Measurements from ENCODE around the gene MACF1.

MACF1 gene

GRCh38 chr1:39398278-39399021 is 194.0 kb downstream of the MACF1 start:
- DNase-seq = no peak

DNA sequence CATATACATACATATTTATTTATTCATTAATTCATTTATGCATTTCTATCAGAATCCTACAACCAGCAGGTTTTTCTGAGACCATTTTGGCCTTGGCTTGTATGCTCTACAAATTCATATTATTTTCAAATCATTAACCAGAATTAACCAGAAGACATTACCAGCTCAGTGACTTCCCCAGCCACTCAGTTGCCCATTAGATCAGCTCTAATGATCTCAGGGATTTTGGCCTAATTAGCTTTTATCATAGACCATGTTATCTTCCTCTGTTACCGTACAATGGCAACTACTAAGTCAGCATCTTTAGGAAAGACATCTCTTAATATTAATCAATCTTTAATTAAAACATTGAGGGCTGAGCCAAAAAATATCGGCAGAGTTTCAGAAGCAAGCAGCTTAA is 196.6 kb downstream of the MACF1 start:
- DNase-seq = no peak

GRCh38 chr1:39404876-39405275 is 200.4 kb downstream of the MACF1 start:
- DNase-seq = no peak

DNA sequence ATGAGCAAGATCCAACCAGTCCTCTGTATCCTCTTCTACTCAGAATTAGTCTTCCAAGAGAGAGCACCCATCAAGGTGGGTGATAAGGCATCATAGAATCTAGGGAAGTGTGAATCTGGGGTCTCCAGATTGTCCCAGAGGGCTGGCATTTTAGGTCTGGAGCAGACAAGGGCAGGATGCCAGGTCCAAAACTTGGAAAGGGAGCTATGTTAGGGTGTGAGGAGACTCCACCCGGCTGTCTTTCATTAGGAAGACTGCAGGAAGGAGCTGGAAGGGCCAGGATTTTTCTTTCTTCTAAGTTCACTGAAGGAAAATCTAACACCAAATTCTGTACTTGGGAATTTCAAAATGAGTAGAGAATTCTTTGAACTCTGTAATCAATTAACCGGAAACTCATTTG is 200.9 kb downstream of the MACF1 start:
- DNase-seq = no peak

- no peak for DNase-seq
Observed at GRCh38 chr1:39406533-39407450, 202.3 kb downstream of the MACF1 start.

- DNase-seq = no peak
Observed at GRCh38 chr1:39407510-39407895, 203.0 kb downstream of the MACF1 start.

GRCh38 chr1:39407896-39408640 is 203.6 kb downstream of the MACF1 start:
- no peak for DNase-seq

DNA sequence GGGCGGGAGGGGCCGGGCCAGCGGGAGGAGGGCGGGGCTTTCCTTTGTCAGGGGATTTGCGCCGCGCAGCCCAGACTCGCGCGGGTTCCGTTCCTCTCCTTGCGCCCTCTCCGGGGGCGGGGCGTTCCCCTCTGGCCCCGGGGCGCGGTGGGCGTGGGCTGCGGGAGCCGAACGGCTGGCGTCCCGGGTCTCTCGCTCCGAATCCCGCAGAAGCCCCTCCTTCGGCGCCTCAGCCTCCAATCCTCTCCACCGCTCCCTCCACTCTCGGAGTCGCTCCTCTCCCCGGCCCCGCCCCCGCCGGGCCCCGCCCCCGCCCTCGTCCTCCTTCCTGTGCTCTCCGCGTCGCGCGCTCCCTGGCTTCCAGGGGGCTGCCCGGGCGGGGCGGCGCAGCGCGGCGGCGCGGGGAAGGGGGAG is 204.2 kb downstream of the MACF1 start:
- DNase-seq = peak; percentile 96

DNA sequence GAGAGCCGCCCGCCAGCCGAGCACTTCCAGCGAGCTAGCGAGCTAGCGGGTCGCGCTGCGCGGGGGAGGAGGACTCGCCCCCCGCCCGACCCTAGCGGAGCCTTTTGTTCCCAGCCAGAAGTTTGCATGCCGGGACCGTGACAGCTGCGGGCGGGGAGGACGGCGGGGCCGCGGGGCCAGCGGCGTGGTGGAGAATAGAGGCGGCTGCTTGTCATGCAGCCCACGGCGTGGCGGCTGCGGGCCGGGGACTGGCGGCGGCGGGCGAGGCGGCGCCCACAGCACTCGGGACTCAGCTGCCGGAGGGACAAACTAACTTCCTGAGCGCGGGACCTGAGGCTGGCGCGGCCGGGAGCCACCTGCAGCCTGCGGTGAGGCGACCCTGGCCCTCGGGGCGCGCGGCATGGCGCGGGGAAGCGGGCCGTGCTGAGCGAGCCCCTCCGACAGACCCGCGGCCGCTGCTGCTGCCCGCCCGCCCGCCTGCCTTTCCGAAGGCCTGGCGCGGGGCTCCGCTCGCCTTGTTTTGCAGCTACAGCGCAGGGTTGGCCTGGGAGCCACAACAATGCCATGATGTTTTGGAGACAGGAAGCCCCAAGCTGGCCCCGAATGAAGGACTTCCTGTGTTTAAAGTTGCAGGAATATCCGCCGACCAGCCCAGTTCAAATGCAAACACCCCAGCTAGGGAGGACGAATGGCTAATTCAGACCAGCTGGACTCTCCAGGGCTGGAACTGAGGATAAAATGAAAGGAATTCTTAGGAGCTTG is 204.7 kb downstream of the MACF1 start:
- DNase-seq = peak; percentile 19

DNA sequence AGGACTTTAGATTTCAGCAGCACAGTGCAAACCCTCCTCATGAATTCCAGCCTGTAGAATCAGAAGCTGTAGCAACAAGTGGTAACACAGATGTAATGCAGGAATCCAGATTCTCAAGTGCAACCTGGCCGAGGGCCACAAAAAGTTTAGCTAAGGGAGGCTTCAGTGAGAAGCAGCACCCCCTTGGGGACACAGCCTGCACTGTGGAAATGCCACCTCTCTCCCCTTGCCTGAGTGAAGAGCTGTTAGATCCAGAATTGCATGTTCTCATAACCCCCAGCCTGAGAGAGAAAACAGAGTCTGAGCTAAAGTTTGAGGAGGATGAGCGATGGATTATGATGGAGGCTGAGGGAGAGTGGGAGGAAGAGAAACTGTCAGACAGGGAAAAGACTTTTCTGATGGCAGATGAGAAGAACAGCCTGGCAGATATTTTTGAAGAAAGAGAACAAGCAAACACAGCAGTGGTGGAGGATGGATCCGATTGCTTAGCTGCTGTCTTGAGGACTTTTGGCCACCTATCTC is 206.5 kb downstream of the MACF1 start:
- peak; percentile 25 for DNase-seq

DNA sequence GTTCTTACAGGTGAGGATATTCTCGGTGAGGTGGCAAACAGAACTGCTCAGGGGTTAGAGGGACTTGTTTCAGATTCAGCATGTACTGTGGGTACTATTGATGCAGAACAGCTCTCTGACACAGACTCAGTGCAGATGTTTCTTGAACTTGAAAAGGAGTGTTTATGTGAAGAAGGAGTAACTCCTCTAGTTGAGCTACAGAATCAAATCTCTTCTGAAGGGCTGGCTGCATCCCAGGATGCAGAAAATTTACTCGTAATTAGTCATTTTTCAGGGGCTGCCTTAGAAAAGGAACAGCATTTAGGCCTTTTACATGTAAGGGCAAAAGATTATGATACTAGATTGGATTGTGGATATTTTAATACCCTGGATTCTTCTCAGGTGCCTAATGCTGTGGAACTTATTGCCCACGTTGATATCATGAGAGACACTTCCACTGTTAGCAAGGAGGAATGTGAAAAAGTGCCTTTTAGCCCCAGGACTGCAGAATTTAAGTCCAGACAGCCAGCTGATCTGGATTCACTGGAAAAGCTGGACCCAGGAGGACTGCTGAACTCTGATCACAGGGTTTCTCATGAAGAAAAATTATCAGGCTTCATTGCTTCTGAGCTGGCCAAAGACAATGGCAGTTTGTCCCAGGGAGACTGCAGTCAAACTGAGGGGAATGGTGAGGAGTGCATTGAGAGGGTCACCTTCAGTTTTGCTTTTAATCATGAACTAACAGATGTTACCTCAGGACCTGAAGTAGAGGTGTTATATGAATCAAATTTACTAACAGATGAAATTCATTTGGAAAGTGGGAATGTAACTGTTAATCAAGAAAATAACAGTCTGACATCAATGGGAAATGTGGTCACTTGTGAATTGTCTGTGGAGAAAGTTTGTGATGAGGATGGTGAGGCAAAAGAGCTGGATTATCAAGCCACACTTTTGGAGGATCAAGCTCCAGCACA is 207.3 kb downstream of the MACF1 start:
- no peak for DNase-seq

DNA sequence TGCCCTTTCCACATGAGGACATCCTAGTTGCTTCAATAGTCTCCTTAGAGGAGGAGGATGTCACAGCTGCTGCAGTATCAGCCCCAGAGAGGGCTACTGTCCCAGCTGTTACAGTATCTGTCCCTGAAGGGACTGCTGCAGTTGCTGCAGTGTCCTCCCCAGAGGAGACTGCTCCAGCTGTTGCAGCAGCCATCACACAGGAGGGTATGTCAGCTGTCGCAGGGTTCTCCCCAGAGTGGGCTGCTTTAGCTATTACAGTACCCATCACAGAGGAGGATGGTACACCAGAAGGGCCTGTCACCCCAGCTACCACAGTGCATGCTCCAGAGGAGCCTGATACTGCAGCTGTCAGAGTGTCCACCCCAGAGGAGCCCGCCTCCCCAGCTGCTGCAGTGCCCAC is 208.4 kb downstream of the MACF1 start:
- no peak for DNase-seq

DNA sequence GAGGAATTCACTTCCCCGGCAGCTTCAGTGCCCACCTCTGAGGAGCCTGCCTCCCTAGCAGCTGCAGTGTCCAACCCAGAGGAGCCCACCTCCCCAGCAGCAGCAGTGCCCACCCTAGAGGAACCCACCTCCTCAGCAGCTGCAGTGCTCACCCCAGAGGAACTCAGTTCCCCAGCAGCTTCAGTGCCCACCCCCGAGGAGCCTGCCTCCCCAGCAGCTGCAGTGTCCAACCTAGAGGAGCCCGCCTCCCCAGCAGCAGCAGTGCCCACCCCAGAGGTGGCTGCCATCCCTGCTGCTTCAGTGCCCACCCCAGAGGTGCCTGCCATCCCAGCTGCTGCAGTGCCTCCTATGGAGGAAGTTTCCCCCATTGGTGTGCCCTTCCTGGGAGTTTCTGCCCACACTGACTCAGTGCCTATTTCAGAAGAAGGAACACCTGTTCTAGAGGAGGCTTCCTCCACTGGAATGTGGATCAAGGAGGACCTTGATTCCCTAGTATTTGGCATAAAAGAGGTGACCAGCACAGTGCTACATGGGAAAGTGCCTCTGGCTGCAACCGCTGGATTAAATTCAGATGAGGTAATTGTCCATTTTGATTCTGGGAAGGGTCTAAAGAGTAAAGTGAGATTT is 209.5 kb downstream of the MACF1 start:
- DNase-seq = no peak

GRCh38 chr1:39415553-39415952 is 211.1 kb downstream of the MACF1 start:
- DNase-seq = no peak

- no peak for DNase-seq
Observed at GRCh38 chr1:39416609-39417008, 212.1 kb downstream of the MACF1 start.

- no peak for DNase-seq
Observed at GRCh38 chr1:39418236-39418635, 213.7 kb downstream of the MACF1 start.

- no peak for DNase-seq
Observed at GRCh38 chr1:39420493-39420892, 216.0 kb downstream of the MACF1 start.

- no peak for DNase-seq
Observed at GRCh38 chr1:39422614-39423013, 218.1 kb downstream of the MACF1 start.

DNA sequence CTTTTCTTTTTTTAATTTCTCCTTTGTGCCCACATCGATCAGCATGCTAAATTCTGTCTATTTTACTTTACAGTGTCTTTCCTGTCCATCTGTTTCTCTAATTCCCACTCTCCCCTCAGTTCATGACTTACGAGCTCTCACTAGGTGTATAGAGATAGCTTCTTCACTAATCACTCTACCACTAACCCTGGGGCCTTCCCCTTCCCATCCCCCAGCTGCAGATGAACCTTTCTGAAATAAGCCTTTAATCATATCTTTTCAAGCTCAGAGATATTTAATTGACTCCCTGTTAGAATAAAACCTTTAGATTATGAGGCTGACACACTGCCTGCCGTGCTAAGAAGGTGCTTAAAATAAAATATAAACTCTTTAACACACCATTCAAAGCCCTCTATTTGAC is 220.7 kb downstream of the MACF1 start:
- DNase-seq = no peak

DNA sequence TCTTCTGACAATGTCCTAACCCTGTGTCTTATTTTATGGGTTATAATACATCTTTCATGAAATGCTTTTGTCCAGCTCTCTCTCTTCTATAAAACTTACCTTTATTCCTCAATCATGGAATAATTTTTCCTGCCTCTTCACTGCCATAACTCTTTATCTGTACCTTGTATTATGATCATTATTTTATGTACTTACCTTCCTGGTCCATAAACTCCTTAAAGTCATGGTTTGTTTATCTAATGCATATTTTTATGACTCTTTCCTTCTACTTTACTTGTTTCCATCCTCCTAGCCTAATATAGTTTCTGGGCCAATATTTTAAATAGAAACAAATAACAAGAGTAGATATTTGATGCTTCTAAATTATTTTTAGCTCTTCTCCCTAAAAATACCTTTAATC is 221.1 kb downstream of the MACF1 start:
- no peak for DNase-seq

DNA sequence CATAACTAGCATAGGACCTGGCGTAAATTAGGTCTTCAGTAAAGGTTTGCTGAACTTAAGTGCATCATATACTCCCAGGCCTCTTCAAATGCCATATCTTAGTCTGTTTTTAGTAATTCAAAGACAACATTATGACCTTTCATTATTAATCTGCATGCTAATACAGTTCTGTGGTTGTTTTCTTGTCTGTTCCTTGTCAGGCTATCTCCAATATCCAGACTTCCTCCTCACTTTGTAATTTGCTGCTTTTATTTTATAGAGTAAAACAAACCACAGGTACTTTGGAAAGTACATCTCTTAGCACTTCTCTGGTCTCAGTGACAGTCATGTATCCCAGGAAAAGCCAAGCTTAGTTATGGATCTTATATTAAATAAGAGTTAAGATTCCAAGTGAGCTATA is 221.9 kb downstream of the MACF1 start:
- no peak for DNase-seq
